GM12892 (cell line): ENCODE results near the gene KCNJ1.

Experiments used
- POLR2A ChIP-seq: IDR thresholded peaks from 2 replicates; pipeline ENCODE4 v1.6.1; 2011; ENCODE audit warnings: low read depth, low read length, control low read depth
- POLR2AphosphoS5 ChIP-seq: IDR thresholded peaks from 2 replicates; pipeline ENCODE4 v1.6.1; 2011; ENCODE audit warnings: low read depth, low read length, control low read depth
- TAF1 ChIP-seq: IDR thresholded peaks from 2 replicates; pipeline ENCODE4 v1.6.1; 2011; ENCODE audit warnings: low read depth, mild to moderate bottlenecking, control low read depth, low read length, borderline replicate concordance

DNA sequence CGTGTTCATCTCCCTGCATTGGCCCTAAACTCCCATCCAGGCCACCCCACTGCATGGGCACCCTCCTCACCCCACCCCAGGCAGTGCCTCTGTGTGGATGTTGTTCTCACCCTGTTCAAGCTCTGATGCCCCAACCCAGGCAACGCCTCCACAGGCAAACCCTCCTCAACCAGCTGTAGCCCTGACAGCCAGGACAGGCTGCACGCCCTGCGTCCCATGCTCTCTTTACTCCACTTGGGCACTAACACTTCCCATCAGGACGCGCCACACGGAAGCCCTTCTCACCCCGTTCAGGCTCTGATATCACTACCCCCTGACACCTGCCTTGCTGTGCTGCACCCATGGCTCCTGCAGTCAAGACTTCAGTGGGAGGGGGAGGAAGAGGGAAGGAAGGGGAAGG is 47.9 kb downstream of the KCNJ1 start:
- TF ChIP-seq POLR2A (no peak), TAF1 (no peak), POLR2AphosphoS5 (no peak)
